GM18511 (cell line): ENCODE data around the gene CA10.

ENCODE experiments used
- ATAC-seq: cut with Tn5 transposase; IDR thresholded peaks from one replicate; pipeline ENCODE4 v1.9.1; 2021; ENCODE audit warnings: mild to moderate bottlenecking, moderate library complexity; ENCODE audit not compliant: unreplicated experiment

CA10 gene

DNA sequence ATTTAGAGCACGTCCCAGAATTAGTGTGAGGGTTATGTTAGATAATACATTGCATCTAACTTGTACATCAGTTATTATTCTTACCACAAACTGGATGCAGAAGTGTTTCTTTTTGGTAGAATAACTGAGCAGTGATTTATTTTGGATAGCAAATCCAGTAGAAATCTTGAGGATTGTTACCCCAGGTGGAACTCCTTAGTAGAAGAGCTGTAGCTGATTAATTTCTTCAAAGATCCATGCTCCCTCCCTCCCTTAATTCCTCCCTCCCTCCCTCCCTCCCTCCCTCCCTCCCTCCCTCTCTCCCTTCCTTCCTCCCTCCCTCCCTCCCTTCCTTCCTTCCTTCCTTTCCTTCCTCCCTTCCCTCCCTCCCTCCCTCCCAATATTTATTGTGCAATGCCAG, 337.7 kb downstream of the CA10 start:
- no peak for ATAC-seq

DNA sequence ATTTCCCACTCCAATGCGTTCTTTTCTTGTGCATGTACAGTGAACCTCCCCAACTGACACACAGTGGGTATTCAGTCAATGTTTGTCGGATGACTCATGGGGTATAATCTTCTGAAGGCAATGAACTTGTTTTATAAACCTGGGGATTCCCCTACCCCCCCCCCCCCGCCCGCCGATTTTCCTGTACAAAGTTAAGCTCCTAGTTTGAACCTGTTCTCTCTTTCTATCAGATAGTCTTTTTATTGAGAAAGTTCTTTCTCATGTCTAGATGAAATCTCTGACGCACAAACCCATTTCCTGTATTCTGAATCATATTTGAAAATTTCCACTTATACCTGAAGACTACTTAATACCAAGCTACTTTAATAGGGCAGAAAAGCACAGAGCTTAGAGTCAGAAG, 338.3 kb downstream of the CA10 start:
- no peak for ATAC-seq

DNA sequence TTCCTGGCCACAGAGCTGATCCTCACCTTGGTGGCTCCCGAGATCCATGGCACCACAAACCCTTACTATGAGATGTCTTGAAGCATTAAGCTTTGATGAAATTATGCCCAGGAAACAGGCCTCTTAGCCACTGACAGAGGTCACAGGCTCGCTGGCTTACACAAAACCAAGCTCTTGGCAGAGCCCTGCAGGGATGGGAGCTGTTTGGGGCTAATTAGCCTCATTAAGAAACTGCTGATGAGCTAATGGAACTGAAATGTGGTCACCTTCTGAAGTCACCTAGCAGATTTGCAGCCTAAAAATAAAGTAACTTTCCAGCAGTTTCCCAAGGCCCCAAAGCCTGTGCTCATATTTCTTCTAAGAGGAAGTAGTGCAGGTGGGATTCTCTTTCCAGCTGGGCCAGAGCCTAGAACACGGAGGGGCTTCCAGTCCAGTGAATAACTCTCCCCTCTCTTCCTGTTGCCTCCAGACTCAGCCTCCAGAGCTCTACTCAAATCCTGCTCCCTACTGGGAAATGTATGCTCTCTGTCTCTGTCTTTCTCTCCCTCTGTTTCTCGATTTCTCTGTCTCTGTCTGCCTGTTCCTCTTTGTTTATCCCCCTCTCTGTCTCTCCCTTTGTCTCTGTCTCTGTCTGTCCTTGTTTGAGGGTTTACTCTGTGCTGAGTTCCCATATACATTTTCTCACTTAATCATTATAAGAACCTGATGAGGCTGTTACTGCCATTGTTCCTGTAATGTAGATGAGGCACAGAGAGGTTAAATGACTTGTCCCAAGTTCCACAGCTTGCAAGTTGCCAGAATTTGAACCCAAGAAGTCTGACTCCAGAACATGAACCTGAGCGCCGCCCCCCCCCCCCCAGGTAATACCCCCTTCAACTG, 338.9 kb downstream of the CA10 start:
- ATAC-seq = no peak

DNA sequence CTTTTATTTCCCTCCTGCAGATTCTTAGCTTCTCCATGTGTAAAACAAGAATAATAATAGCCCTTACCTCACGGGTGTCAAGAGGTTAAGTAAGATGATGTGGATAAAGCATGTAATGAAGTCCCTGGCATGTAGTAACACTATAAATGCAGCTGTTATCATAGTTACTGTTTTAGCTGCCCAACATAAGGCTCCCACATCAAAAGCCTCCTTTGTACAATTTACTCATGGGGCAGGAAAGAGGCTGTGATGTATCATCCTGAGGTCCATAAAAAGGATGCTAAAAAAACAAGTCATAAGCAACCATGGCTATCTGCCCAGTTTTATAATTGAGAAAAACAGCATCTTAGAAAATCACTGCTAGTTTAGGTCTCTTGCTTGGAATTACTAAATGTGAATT, 339.7 kb downstream of the CA10 start:
- no peak for ATAC-seq

- no peak for ATAC-seq
These were observed 340.6 kb downstream of the CA10 start for GRCh38 chr17:51817955-51818354.

DNA sequence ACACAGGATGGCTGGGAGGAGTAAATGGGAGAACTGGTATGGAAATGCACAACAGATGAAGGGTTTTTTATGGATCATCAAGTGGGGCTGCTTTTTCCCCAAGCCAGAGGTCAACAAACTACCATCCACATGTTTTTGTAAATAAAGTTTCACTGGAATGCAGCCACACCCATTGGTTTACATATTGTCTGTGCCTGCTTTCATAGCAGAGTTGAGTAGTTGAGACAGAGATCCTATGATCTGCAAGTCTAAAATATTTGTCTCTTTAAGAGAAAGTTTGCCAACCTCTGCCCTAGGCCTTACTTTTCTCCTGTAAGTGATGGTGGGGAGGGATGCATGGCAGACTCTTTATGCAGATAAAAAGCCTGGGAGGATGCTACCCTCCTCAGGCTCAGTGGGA, 341.4 kb downstream of the CA10 start:
- ATAC-seq = no peak

DNA sequence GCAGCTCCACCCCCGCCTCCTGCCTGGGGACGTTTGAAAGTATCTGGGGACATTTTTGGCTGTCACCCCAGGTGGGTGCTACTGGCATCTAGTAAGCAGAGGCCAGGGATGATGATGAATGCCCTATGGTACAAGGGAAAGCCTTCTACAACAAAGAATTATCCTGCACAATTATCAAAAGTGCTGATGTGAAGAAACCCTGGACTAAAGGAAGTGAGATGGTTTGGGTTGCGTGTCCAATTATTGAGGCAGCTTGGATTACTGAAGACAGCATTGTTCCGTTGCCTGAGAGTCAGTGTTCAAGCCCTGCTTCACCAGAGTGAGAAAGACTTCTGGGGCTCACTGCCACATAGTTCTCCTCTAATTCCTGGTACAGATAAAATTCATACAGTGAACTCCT, 343.4 kb downstream of the CA10 start:
- ATAC-seq = no peak

DNA sequence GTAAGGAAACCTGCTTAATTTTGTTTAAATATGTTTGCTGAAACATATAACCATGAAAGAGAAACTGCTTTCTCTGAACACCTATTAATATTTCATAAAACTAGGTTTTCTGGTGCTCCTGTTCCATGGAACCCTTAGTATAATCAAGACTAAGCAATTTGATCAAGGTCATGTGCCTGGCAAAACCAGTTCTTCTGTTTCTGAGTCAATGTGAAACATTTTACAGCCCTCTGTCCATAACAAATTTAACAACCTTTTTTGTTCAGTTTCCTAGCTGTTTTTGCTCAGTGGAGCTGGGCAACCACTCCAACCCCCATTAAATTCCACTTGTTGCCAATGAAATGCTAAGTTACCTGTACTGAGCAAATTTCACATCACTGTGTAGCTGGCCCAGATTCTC, 344.0 kb downstream of the CA10 start:
- ATAC-seq = no peak

- no peak for ATAC-seq
These were observed 344.7 kb downstream of the CA10 start for GRCh38 chr17:51813784-51814174.

DNA sequence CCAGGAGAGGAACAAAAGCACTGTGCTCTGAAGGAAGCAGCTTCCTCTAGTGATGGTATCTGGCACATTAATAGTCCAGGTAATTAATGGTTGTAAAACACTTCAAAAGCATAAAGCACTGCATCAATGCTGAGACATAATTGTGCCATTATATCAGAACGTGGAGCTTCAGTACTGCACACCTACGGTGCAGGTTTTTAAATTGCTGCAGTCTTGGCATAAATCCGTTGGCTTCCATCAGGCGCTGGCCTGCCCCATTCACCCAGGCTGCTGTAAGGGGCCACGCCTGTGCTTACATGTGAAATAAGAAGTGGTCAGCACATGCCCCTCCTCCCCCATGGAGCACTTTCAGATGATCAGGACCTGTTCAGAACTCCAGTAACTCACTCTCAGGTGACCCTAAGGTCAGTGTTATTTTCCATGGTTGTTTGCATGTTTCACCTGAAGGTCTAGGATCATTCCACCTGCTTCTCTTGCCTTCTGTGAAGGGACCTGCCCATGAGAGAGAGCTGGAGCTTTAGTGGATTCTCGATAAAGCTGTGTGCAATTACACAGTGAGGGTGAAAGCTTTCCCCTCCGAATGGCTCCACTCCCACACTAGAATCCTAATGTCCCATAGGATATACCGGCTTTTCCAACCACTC, 345.3 kb downstream of the CA10 start:
- ATAC-seq = no peak

DNA sequence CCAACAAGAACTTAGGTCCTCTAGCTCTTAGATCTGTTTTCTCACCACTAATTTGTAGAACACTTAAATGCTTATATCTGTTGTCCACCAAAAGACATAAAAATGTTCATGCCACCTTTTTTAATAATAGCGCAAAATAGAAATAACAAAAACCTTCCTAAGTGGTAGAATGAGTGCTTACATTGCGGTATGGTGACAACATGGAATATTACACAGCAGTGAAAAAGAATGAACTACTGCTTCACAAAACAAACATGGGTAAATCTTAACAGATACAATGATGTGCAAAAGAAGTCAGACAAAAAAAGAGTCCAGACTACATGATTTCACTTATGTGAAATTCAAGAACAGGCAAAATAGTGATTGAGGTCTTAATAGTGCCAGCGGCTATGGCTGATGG, 351.1 kb downstream of the CA10 start:
- no peak for ATAC-seq

GRCh38 chr17:51805765-51806164, 352.7 kb downstream of the CA10 start:
- no peak for ATAC-seq

GRCh38 chr17:51805185-51805584, 353.3 kb downstream of the CA10 start:
- ATAC-seq = no peak

- no peak for ATAC-seq
These were observed 355.4 kb downstream of the CA10 start for GRCh38 chr17:51803161-51803560.

- no peak for ATAC-seq
These were observed 356.0 kb downstream of the CA10 start for GRCh38 chr17:51802544-51802943.

DNA sequence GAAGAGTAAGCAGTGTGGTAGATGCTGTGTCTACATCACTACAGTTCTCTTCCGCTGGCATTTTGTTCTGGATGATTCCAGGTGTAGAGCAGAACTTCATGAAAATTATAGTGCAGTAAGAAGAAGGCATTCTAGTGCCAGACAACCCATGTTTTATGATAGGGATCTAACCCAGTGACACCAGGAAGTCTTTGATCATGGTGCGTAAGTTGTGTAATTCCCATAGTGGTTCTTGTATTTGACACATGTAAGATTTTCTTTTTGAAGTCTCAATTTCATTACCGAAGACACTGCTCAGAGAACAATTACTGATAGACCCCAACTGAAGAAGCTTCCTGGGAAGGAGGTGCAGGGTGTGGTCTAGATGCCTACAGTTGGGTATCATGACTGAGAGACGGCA, 356.9 kb downstream of the CA10 start:
- ATAC-seq = no peak

DNA sequence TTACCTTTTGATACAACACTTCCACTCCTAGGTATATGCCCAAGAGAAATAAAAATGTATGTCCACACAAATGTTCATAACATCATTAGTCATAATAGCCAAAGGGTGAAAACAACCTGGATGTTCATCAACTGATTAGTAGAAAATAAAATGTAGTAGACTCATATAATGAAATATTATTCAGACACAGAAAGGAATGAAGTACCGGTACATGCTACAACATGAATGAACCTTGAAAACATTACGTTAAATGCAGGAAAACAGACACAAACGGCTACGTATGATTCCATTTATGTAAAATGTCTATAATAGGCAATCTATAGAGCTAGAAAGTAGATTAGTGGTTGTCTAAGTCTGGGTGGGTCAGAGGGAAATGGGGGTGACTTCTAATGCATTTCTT, 358.5 kb downstream of the CA10 start:
- ATAC-seq = no peak

- ATAC-seq = no peak
These were observed 359.3 kb downstream of the CA10 start for GRCh38 chr17:51799240-51799639.

DNA sequence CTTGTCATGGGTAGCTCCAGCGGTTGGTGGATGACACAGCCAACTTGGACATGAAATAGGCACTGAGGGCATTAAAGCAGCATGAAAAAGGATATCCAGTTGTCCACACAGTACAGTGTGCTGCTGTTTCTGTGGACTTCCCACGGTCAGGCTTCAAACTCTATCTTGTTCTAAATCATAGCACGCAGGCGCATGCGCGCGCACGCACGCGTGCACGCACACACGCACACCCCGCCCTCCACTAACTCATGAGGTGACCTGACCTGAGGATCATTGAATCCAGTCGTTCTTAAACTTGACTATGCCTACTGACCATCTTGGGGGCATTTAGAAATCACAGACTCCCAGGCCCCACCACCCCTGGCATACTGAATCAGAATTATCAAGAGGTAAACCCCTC, 361.4 kb downstream of the CA10 start:
- ATAC-seq = no peak

GRCh38 chr17:51796026-51796425, 362.5 kb downstream of the CA10 start:
- ATAC-seq = no peak

DNA sequence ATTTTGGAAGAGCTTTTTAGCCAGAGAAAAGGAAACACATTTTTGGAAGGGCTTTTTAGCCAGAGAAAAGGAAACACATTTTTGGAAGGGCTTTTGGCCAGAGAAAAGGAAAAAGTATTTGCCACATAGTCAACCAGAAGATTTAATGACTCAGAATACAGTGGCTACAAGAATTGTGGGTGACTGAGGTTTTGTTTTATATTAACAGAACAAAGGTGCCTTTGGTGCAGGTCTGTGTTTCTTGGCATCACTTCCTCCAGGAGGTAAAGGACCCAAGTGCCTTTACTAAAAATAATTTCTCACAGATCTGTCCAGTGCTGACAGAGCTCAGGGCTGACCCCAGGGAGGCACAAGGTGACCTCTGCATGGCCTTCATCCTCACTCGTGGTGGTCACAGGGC, 363.1 kb downstream of the CA10 start:
- no peak for ATAC-seq

GRCh38 chr17:51794466-51794865, 364.0 kb downstream of the CA10 start:
- ATAC-seq = no peak

DNA sequence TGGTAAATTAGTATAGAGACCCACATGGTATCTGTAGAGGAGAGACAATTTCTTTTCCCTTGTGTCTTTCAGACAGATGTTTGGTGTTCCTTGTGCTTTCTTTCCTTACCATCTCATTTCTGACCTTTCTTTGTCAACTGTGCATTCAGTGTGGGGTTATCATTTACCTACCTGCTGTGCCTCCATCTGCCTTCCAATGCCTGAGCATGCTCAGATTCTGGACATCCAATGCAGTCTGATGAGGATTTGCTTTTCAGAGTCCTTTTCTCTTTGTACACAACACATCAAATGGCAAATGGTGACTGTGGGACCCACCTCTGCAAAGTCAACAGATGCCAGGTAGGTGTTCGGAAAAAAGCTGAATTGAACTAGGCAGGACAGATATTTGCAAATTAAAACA, 364.8 kb downstream of the CA10 start:
- no peak for ATAC-seq
